Heart left ventricle (tissue), 13 donors: ENCODE data around the gene PLEKHA1.

Source experiments
- POLR2A ChIP-seq, 2 donors: fragments of 450-650 bp; IDR thresholded peaks; one replicate each; pipeline ENCODE4 v1.6.1; 2017; ENCODE audit warnings: antibody characterized with exemption in 2 of 2, mild to moderate bottlenecking in 2 of 2, moderate library complexity in 2 of 2
- TF ChIP-seq, protein P1 (sequence below), 12 donors: fragments of 200-600 bp; sonication (generic) in 4 of 12; IDR thresholded peaks; one replicate each; pipeline versions ENCODE4 v1.5.0 to v1.8.0; 2018 to 2022; ENCODE audit warnings: antibody characterized with exemption in 12 of 12, mild to moderate bottlenecking in 5 of 12
- donor health status: ischemic (EF 13 %, LVEDD 7.1; RV severe dilation, severe dysfunction).
- donor health status: DM: no; HTN: yes; CAD: no.
- donor health status: DM: no; HTN: no; CAD: no.
- donor health status: ischemic (EF 25% LVEDD 6.9; RV normal size, moderate dysfunction).
- donor health status: ischemic (EF 25% LVEDD 5.7; RV mildly dilated, moderate dysfunction).
- donor health status: ischemic (EF 35%, LVEDD 5.7; RV mildly dilated, moderate dysfunction).
- donor health status: nonischemic (EF 11% LVEDD 7.7; RV severe dilation, severe dysfunction).
- donor health status: DM: yes; HTN: yes; CAD: no.
- donor health status: PGD.
- donor health status: ischemic (EF 29% LVEDD 5.4; RV normal size, mild dysfunction).
- donor health status: nonischemic (EF 23%, LVEDD 6.1; RV moderate dilation, normal function).

- TF ChIP-seq, protein P1, sequence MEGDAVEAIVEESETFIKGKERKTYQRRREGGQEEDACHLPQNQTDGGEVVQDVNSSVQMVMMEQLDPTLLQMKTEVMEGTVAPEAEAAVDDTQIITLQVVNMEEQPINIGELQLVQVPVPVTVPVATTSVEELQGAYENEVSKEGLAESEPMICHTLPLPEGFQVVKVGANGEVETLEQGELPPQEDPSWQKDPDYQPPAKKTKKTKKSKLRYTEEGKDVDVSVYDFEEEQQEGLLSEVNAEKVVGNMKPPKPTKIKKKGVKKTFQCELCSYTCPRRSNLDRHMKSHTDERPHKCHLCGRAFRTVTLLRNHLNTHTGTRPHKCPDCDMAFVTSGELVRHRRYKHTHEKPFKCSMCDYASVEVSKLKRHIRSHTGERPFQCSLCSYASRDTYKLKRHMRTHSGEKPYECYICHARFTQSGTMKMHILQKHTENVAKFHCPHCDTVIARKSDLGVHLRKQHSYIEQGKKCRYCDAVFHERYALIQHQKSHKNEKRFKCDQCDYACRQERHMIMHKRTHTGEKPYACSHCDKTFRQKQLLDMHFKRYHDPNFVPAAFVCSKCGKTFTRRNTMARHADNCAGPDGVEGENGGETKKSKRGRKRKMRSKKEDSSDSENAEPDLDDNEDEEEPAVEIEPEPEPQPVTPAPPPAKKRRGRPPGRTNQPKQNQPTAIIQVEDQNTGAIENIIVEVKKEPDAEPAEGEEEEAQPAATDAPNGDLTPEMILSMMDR (IDR thresholded peaks at IDR 0.05), result no peak
- no peak for TF ChIP-seq POLR2A (IDR thresholded peaks at IDR 0.05)
Measured at GRCh38 chr10:122421742-122422141, 47.2 kb downstream of the PLEKHA1 start.
